ENCODE measurements around the gene PIGU. TPM values are rescaled to one million over a fixed set of nuclear protein-coding genes. Genes with fewer than 3 reads are reported as not detected.
"Not testable (repeated sequence)": the region's sequence is repeated elsewhere in the genome, so short reads cannot be mapped to it uniquely, and the experiment has no call there.

Gene PIGU
- total RNA-seq, 1 donor from 2014 or later: 12.3 TPM

DNA sequence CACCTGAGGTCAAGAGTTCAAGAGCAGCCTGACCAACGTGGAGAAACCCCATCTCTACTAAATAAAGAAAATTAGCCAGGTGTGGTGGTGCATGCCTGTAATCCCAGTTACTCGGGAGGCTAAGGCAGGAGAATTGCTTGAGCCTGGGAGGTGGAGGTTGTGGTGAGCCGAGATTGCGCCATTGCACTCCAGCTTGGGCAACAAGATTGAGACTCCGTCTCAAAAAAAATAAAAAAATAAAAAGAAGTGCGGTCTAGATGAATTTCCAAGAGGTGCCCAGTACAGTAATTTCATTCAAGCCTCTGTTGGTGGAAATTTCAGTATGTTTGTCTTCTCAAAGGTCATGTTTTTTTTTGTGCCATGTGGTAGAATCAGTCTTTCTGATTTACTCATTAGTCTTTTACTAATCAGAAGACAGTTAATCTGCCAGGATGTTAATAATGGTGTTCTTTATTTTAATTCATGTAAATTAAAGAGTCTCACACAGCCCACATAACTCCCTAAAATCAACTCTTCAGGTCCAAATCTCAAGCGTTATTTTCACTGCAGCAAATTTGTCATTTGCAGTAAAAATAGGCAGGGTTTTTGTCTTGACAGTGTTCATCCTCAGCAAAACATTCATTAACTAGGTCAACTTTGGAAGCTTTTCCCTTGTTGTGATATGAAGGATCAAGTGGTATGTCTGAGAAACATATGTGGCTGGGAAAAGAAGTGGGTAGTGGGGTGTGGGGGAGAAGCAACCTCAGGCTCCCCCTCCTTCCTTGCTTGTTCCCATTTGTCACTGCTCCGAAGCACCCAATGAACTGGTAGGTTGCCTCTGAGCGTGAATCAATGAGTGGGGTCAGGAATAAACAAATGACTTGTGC, 40.6 kb upstream of the PIGU start:
- Histone ChIP-seq H3K4me1 (no peaks in the 10 kb centered on the region), H3K4me3 (no peak overlapping the region), H3K36me3 (peaks cover 4 to 23% of the 10 kb centered on the region in 2 donors), H3K27ac (no peak overlapping the region), H3K27me3 (no peaks in the 10 kb centered on the region), H3K9me3 (no peaks in the 10 kb centered on the region)
- DNase-seq (ENCODE audit: extremely low spot score in 2 of 2): no peak
- intact Hi-C loops (cut with DNase I): no loop called here
- TF ChIP-seq POLR2A (IDR thresholded peaks at IDR 0.05) (no peak), POLR2AphosphoS5 (IDR thresholded peaks at IDR 0.05; ENCODE audit: insufficient read depth in 1 of 2, low read depth in 1 of 2) (no peak)
- TF ChIP-seq, protein P1, sequence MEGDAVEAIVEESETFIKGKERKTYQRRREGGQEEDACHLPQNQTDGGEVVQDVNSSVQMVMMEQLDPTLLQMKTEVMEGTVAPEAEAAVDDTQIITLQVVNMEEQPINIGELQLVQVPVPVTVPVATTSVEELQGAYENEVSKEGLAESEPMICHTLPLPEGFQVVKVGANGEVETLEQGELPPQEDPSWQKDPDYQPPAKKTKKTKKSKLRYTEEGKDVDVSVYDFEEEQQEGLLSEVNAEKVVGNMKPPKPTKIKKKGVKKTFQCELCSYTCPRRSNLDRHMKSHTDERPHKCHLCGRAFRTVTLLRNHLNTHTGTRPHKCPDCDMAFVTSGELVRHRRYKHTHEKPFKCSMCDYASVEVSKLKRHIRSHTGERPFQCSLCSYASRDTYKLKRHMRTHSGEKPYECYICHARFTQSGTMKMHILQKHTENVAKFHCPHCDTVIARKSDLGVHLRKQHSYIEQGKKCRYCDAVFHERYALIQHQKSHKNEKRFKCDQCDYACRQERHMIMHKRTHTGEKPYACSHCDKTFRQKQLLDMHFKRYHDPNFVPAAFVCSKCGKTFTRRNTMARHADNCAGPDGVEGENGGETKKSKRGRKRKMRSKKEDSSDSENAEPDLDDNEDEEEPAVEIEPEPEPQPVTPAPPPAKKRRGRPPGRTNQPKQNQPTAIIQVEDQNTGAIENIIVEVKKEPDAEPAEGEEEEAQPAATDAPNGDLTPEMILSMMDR (IDR thresholded peaks at IDR 0.05): no peak

DNA sequence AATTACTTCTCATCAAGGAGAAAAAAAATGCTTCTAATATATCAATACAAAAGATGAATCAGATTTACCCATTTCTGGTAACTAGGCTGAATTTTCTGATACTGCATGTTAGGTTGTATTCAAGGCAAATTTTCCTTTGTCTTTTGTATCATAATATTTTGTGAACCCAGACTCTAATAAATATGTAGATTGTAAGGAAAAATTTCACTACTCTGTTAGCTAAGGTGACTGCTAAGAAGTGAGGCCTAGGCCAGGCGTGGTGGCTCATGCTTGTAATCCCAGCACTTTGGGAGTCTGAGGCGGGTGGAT, 40.0 kb upstream of the PIGU start:
- DNase-seq (ENCODE audit: extremely low spot score in 2 of 2): no peak
- no peaks in the 10 kb centered on the region for H3K9me3 ChIP-seq
- intact Hi-C loops (cut with DNase I): no loop called here
- H3K27me3 ChIP-seq: no peaks in the 10 kb centered on the region
- TF ChIP-seq POLR2AphosphoS5 (IDR thresholded peaks at IDR 0.05; ENCODE audit: insufficient read depth in 1 of 2, low read depth in 1 of 2) (no peak), POLR2A (IDR thresholded peaks at IDR 0.05) (no peak)
- TF ChIP-seq, protein P1 (IDR thresholded peaks at IDR 0.05): no peak
- H3K27ac ChIP-seq: no peak overlapping the region
- H3K4me3 ChIP-seq: no peak overlapping the region
- H3K36me3 ChIP-seq: peaks cover 4 to 23% of the 10 kb centered on the region in 2 donors
- no peaks in the 10 kb centered on the region for H3K4me1 ChIP-seq

DNA sequence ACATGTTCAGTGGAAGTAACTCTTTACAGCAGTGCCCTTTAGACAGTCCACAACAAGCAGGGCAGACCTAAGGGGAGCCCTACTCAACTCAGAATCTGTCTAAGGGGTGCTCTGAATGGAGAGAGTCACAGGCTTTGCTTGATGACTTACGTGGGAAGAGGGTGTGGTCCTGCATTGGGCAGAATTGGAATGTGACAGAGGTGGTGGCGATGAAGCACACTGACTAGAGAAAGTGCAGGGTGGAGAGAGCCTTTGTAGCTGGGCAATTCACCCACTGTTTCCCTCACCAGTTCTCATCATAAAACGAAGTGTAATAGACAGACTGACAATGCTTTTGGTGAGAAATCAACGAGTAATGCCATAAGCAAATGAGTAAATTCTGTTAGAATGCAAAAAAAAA, 38.5 kb upstream of the PIGU start:
- H3K27ac ChIP-seq: no peak overlapping the region
- H3K4me3 ChIP-seq: no peak overlapping the region
- peaks cover 4 to 23% of the 10 kb centered on the region in 2 donors for H3K36me3 ChIP-seq
- DNase-seq (ENCODE audit: extremely low spot score in 2 of 2): no peak
- H3K9me3 ChIP-seq: no peaks in the 10 kb centered on the region
- no peak for TF ChIP-seq POLR2A (IDR thresholded peaks at IDR 0.05)
- TF ChIP-seq POLR2AphosphoS5 (IDR thresholded peaks at IDR 0.05; ENCODE audit: insufficient read depth in 1 of 2, low read depth in 1 of 2): no peak
- TF ChIP-seq, protein P1 (IDR thresholded peaks at IDR 0.05): no peak
- H3K27me3 ChIP-seq: no peaks in the 10 kb centered on the region
- peaks cover 5% of the 10 kb centered on the region for H3K4me1 ChIP-seq
- intact Hi-C loops (cut with DNase I): no loop called here

DNA sequence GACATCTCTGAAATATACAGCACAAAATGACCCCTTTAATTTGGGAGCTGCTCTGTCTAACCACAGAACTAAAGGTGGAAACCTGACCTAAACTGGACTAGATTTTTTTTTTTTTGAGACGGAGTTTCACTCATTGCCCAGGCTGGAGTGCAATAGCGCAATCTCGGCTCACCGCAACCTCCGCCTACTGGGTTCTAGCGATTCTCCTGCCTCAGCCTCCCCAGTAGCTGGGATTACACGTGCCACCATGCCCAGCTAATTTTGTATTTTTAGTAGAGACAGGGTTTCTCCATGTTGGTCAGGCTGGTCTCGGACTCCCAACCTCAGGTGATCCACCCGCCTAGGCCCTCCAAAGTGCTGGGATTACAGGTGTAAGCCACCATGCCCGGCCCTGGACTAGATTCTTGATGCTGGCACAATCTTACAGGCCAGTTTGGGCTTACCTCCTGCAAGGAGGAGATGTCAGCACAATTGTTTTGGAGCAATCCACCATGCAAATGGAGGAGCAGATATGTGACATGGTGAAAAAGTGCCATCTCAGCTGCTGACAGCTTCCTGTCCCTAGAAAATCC, 37.1 kb upstream of the PIGU start:
- H3K9me3 ChIP-seq; H3K4me1 ChIP-seq; H3K27me3 ChIP-seq; H3K4me3 ChIP-seq; DNase-seq (ENCODE audit: extremely low spot score in 2 of 2); intact Hi-C loops (cut with DNase I); H3K27ac ChIP-seq: not testable (repeated sequence)
- H3K36me3 ChIP-seq: peaks cover 4 to 23% of the 10 kb centered on the region in 2 donors

DNA sequence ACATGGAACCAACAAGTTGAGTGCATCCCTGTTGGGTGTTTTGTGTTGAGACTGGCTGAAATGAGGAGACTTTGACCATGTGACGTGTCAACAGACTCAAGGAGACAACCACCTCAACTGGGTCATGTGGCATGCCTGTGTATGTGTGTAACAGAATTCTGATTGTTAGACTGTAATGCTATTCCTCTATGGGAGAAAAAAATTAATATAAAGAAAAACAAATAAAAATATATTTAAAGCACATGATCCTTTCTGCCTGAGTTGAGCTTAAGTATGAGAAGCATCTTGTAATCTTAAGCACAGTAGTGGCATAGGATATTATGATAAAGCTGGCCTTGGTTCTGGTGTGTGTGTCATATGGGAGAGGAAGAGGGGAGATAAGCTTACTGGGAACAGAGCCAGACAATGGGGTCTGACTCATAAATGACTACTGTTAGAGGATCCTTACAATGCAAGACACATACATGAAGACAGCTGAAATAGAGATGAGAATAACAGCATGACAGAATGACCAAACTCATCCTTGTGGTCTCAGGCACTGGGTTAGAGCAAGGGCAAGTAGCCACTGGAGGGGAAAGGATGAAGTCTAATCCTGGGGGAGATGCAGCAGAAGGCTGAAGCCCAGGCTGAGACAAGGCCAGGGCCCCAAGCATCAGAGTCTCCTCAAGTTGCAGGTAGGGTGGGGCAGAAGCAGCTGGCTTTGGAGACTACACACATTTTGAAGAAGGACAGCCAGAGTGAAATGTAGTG, 36.5 kb upstream of the PIGU start:
- intact Hi-C loops (cut with DNase I): no loop called here
- Histone ChIP-seq H3K9me3 (no peaks in the 10 kb centered on the region), H3K4me3 (no peak overlapping the region), H3K4me1 (peaks cover 9% of the 10 kb centered on the region), H3K36me3 (peaks cover 4 to 23% of the 10 kb centered on the region in 2 donors), H3K27me3 (no peaks in the 10 kb centered on the region), H3K27ac (no peak overlapping the region)
- no peak for DNase-seq (ENCODE audit: extremely low spot score in 2 of 2)
- TF ChIP-seq, protein P1 (IDR thresholded peaks at IDR 0.05): no peak
- TF ChIP-seq POLR2A (IDR thresholded peaks at IDR 0.05): no peak
- TF ChIP-seq POLR2AphosphoS5 (IDR thresholded peaks at IDR 0.05; ENCODE audit: insufficient read depth in 1 of 2, low read depth in 1 of 2): no peak
